Keratinocyte (primary cell): Measurements from ENCODE around the gene ACKR3.

Source experiments
- CTCF ChIP-seq, 3 experiments: IDR thresholded peaks in 1 of 3; conservative IDR thresholded peaks in 1 of 3; optimal IDR thresholded peaks in 1 of 3; 2 replicates in 2 of 3; 3 replicates in 1 of 3; pipeline versions ENCODE3 to v1.5.1; 2011; ENCODE audit warnings: low read length in 3 of 3, mild to moderate bottlenecking in 3 of 3, moderate library complexity in 2 of 3, control low read depth in 1 of 3, inconsistent platforms in 1 of 3; ENCODE audit not compliant: insufficient read depth in 2 of 3; ENCODE audit errors: extremely low read depth in 1 of 3
- EZH2 ChIP-seq: IDR thresholded peaks from one replicate; pipeline ENCODE4 v1.6.1; 2012; ENCODE audit warnings: inconsistent platforms, mild to moderate bottlenecking, low read length, moderate library complexity

GRCh38 chr2:236550701-236551465 is 18.7 kb upstream of the ACKR3 start:
- no peak for TF ChIP-seq EZH2
- no peak for TF ChIP-seq CTCF (optimal IDR thresholded peaks at IDR 0.05 in 1 of 3, IDR thresholded peaks at IDR 0.05 in 1 of 3, conservative IDR thresholded peaks at IDR 0.05 in 1 of 3; ENCODE audit: extremely low read depth in 1 of 3, insufficient read depth in 2 of 3, low read length in 3 of 3)
